ENCODE data around the gene DHTKD1. TPM values are rescaled to one million over a fixed set of nuclear protein-coding genes. Genes with fewer than 3 reads are reported as not detected.

The DHTKD1 gene
- polyA plus RNA-seq, 1 of the 3 experiments (the other 2 are of a cell fraction), result 17.7 TPM

GRCh38 chr10:12061124-12061523 lies 7.6 kb upstream of the DHTKD1 start:
- no peaks in the 10 kb centered on the region for H4K20me1 ChIP-seq (ENCODE audit: insufficient read depth)
- H3K36me3 ChIP-seq (replicated peaks in 1 of 2; ENCODE audit: control insufficient read depth in 1 of 2, insufficient read depth in 2 of 2, low read length in 1 of 2), result no peaks in the 10 kb centered on the region
- no peak overlapping the region for H3K9ac ChIP-seq
- no peak overlapping the region for H2AFZ ChIP-seq (ENCODE audit: low read depth)
- TF ChIP-seq GABPA (IDR thresholded peaks at IDR 0.05; ENCODE audit: low read depth), result no peak
- TF ChIP-seq RXRA (IDR thresholded peaks at IDR 0.05; ENCODE audit: borderline replicate concordance, low read depth), result no peak
- TF ChIP-seq MAX (IDR thresholded peaks at IDR 0.05; ENCODE audit: low read depth), result no peak
- no peak for TF ChIP-seq POLR2AphosphoS5 (IDR thresholded peaks at IDR 0.05; ENCODE audit: low read depth, low read length)
- TF ChIP-seq TCF12 (IDR thresholded peaks at IDR 0.05), result no peak
- TF ChIP-seq ELF1 (IDR thresholded peaks at IDR 0.05), result no peak
- no peak overlapping the region for H3K27ac ChIP-seq (ENCODE audit: low read depth in 2 of 2, low read length in 1 of 2)
- H3K4me3 ChIP-seq (ENCODE audit: low read depth in 2 of 2, low read length in 1 of 2), result no peak overlapping the region
- H3K4me2 ChIP-seq, result no peak overlapping the region
- 87% methylated on average over 4 of the region's 4 CpGs for WGBS (ENCODE audit: low lambda C conversion rate)
- H3F3A ChIP-seq (replicated peaks; ENCODE audit: insufficient read depth), result no peaks in the 10 kb centered on the region
- POLR2A ChIA-PET, result no interaction called here
- no peaks in the 10 kb centered on the region for H3K9me3 ChIP-seq
- H3K9me2 ChIP-seq, result no peaks in the 10 kb centered on the region
- no peak for DNase-seq
- CTCF ChIA-PET, result no interaction called here
- no peaks in the 10 kb centered on the region for H3K27me3 ChIP-seq (ENCODE audit: insufficient read depth)
- H3K79me2 ChIP-seq (ENCODE audit: insufficient read depth), result no peaks in the 10 kb centered on the region
- H3K4me1 ChIP-seq (ENCODE audit: control insufficient read depth in 1 of 2, insufficient read depth in 2 of 2, low read depth in 1 of 2, low read length in 1 of 2), result no peaks in the 10 kb centered on the region; a peak in 1 of 4 replicates

GRCh38 chr10:12062754-12063482 lies 5.8 kb upstream of the DHTKD1 start:
- Histone ChIP-seq H3K9ac (no peak overlapping the region), H3K79me2 (ENCODE audit: insufficient read depth) (no peaks in the 10 kb centered on the region), H3F3A (replicated peaks; ENCODE audit: insufficient read depth) (peaks cover 7% of the 10 kb centered on the region), H2AFZ (ENCODE audit: low read depth) (no peak overlapping the region), H4K20me1 (ENCODE audit: insufficient read depth) (no peaks in the 10 kb centered on the region), H3K36me3 (replicated peaks in 1 of 2; ENCODE audit: control insufficient read depth in 1 of 2, insufficient read depth in 2 of 2, low read length in 1 of 2) (no peaks in the 10 kb centered on the region), H3K9me3 (no peaks in the 10 kb centered on the region), H3K4me2 (no peak overlapping the region), H3K4me1 (ENCODE audit: control insufficient read depth in 1 of 2, insufficient read depth in 2 of 2, low read depth in 1 of 2, low read length in 1 of 2) (no peaks in the 10 kb centered on the region; a peak in 1 of 4 replicates), H3K4me3 (ENCODE audit: low read depth in 2 of 2, low read length in 1 of 2) (no peak overlapping the region), H3K27me3 (ENCODE audit: insufficient read depth) (no peaks in the 10 kb centered on the region), H3K9me2 (no peaks in the 10 kb centered on the region), H3K27ac (ENCODE audit: low read depth in 2 of 2, low read length in 1 of 2) (no peak overlapping the region)
- CTCF ChIA-PET, result no interaction called here
- POLR2A ChIA-PET, result no interaction called here
- DNase-seq, result no peak
- WGBS (ENCODE audit: low lambda C conversion rate), result 75% methylated on average over 14 of the region's 14 CpGs
- TF ChIP-seq FOXJ3 (CRISPR knock-in tag; IDR thresholded peaks at IDR 0.05) (no peak), CHD2 (IDR thresholded peaks at IDR 0.05; ENCODE audit: low read length, partially characterized antibody) (no peak)

DNA sequence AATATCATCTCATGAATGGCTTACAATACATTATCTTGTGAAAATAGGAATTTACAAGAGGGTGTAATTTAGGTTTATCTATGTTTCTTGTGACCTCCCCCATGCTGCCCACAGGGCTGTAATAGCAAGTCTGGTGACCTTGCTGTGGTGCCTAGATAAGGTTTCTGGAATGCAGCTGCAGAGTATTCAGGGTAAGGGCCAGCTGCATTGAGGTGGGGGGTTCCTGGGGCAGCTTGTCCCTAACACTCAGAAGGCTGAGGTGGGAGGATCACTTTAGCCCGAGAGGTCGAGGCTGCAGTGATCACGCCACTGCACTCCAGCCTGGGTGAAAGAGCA lies 5.3 kb upstream of the DHTKD1 start:
- Histone ChIP-seq H3K36me3 (replicated peaks in 1 of 2; ENCODE audit: control insufficient read depth in 1 of 2, insufficient read depth in 2 of 2, low read length in 1 of 2) (no peaks in the 10 kb centered on the region), H4K20me1 (ENCODE audit: insufficient read depth) (no peaks in the 10 kb centered on the region), H3K9ac (no peak overlapping the region), H3K27ac (ENCODE audit: low read depth in 2 of 2, low read length in 1 of 2) (no peak overlapping the region), H3K27me3 (ENCODE audit: insufficient read depth) (no peaks in the 10 kb centered on the region), H2AFZ (ENCODE audit: low read depth) (no peak overlapping the region), H3K9me2 (no peaks in the 10 kb centered on the region), H3K4me1 (ENCODE audit: control insufficient read depth in 1 of 2, insufficient read depth in 2 of 2, low read depth in 1 of 2, low read length in 1 of 2) (no peaks in the 10 kb centered on the region; a peak in 1 of 4 replicates), H3K4me3 (ENCODE audit: low read depth in 2 of 2, low read length in 1 of 2) (no peak overlapping the region), H3K9me3 (no peaks in the 10 kb centered on the region), H3K4me2 (no peak overlapping the region), H3K79me2 (ENCODE audit: insufficient read depth) (no peaks in the 10 kb centered on the region), H3F3A (replicated peaks; ENCODE audit: insufficient read depth) (peaks cover 12% of the 10 kb centered on the region)
- WGBS (ENCODE audit: low lambda C conversion rate), result 89% methylated on average over 3 of the region's 3 CpGs
- ChIA-PET CTCF (no interaction called here), POLR2A (no interaction called here)
- TF ChIP-seq FOXJ3 (CRISPR knock-in tag; IDR thresholded peaks at IDR 0.05), result no peak
- no peak for TF ChIP-seq EP300 (IDR thresholded peaks at IDR 0.05; ENCODE audit: borderline replicate concordance in 1 of 2, low read depth in 1 of 2, low read length in 1 of 2)
- TF ChIP-seq YY1 (IDR thresholded peaks at IDR 0.05; ENCODE audit: low read depth), result no peak
- no peak for TF ChIP-seq TAF1 (IDR thresholded peaks at IDR 0.05; ENCODE audit: borderline replicate concordance, low read depth, low read length)
- TF ChIP-seq, protein P1, sequence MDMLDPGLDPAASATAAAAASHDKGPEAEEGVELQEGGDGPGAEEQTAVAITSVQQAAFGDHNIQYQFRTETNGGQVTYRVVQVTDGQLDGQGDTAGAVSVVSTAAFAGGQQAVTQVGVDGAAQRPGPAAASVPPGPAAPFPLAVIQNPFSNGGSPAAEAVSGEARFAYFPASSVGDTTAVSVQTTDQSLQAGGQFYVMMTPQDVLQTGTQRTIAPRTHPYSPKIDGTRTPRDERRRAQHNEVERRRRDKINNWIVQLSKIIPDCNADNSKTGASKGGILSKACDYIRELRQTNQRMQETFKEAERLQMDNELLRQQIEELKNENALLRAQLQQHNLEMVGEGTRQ (IDR thresholded peaks at IDR 0.05; ENCODE audit: borderline replicate concordance, low read depth, low read length), result no peak
- no peak for TF ChIP-seq MAX (IDR thresholded peaks at IDR 0.05; ENCODE audit: low read depth)
- TF ChIP-seq RFX5 (IDR thresholded peaks at IDR 0.05; ENCODE audit: low read length), result no peak
- no peak for TF ChIP-seq SMC3 (IDR thresholded peaks at IDR 0.05; ENCODE audit: low read depth, low read length)
- no peak for DNase-seq
